Renal pelvis (tissue), 4 donors: ENCODE data around the gene EHD1. TPM values are rescaled to one million over a fixed set of nuclear protein-coding genes. Genes with fewer than 3 reads are reported as not detected.

Source experiments
- DNase-seq: peaks from one replicate; pipeline ENCODE4 v3.0.0-alpha.2; 2013
- polyA plus RNA-seq, 3 donors: library from polyadenylated mRNA; unstranded; fragments of 120-200 nt; gene quantifications; one replicate each; pipeline ENCODE4 v1.2.1, GENCODE V29; 2013; ENCODE audit not compliant: insufficient read length in 3 of 3

The EHD1 gene
- polyA plus RNA-seq, 3 donors = 61.6 to 73.4 (median 68.3) TPM

DNA sequence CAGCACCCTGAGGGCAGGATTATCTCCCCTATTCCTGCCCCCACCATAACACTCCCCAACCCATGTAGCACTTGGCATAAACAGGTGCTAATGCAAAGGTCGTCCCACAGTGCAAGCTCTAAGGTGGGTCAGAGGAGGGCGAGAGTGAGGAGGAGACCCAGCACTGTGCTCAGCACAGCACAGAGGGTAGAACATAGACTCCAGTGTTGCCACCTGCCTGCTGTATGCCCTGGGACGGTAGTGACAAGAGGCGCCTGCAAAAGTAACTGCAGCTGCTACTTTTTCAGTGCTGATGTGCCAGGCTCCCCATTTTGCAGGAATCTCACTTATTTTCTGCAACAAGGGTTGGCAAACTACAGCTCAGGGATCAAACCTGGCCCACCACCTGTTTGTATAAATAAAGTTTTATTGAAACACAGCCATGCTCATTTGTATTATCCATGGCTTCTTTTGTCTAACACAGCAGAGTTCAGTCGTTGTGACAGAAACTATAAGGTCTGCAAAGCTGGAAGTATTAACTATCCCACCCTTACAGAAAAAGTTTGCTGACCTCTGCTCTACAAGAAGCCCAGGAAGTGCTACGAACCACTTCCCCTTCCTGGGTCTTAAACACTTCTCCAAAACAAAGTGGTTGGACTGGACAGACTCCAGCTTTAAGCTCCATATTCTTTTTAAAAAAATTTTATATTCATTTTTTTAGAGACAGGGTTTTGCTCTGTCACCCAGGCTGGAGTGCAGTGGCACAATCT, 17.0 kb downstream of the EHD1 start:
- DNase-seq = no peak

DNA sequence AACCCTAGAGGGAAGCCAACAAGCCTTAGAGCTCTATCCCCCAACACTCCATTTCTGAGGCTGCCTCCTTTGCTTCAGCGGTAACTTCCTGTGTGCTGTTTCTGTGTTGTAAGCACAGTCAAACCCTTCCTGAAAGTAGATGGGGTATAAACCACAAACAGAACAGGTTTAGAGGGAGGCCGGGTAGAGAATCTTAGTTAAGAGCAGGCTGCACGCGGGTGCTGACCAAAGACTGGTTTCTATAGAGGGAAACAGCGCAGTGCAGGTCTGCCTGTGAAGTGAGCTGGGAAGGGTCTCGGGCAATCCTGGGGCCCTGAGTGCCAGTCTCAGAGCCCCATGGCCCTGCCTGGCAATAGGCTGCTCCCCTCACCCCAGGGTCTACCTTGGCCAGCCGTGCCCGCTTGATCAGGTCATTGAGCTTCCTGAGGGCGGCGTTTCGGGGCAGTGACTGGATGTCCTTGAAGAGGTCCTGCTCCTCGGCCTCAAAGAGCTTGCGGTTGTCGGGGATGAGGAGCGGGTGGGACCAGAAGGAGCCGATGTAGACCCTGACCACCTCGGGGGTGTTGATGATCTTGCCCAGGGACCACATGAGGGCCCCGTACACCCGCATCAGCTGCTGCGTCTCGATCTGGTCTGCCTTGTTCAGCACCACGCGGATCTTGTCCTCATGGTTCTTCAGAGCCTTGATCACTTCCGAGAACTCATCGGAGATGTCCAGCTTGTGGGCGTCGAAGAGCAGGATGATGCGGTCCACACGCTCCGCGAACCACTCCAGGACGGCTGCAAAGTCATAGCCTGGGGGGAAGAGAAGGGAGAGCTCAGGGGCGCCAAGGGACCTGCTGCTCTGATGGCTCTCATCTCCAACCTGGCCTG, 18.6 kb downstream of the EHD1 start:
- no peak for DNase-seq

DNA sequence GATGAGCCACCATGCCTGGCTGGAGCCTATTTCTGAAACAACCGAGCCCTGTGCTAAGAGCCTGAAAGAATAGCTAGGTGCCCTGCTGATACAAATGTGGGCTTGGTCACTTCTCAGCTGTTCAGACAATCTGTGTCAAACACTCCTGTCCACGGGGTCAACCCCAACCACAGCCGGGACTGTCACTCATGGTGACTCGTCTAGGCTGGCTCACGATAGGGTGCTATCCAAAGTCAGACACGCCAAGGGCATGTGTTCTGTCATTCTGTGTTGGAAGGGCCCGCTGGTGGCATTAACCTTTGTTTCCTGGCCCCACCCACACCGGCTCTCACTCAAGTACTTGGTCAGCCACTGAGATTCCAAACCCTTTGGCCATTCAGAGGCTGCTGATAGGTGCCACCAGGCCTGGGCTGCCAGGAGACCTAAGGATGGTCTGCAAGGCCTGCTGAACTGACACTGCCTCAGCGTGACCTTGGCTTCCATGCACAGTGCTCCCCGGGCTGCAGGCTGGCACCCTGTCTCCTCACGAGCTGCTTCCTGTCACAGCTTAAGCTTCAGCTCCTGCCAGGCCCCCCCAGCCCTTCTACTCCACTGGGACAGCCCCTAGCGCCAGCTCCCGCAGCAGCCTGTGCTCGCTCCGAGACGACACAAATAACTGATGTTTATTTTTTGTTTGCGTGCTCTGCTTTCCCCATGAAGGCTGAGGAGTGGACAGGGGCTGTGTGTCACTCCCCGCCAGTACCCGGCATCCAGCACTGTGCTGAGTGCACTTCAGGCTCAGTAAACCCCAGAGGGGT, 19.8 kb downstream of the EHD1 start:
- no peak for DNase-seq

DNA sequence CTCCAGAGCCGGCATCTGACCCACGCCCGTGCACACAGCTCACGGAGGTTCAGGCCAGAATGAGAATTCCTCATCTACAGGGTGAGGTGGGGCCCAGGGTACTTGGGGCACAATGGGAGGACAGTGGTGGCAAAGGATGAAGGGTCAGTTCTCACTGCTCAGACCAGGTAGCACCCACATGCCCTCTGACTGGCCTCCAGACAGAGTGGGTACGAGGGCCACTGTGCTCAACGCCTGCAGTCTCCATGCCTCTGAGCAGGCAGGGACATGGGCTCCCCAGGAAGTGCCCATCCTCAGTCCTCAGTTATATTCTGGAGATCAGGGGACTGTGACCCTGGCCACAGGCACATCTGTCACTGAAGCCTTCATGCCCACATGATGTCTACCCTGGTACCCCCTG, 20.9 kb downstream of the EHD1 start:
- no peak for DNase-seq

DNA sequence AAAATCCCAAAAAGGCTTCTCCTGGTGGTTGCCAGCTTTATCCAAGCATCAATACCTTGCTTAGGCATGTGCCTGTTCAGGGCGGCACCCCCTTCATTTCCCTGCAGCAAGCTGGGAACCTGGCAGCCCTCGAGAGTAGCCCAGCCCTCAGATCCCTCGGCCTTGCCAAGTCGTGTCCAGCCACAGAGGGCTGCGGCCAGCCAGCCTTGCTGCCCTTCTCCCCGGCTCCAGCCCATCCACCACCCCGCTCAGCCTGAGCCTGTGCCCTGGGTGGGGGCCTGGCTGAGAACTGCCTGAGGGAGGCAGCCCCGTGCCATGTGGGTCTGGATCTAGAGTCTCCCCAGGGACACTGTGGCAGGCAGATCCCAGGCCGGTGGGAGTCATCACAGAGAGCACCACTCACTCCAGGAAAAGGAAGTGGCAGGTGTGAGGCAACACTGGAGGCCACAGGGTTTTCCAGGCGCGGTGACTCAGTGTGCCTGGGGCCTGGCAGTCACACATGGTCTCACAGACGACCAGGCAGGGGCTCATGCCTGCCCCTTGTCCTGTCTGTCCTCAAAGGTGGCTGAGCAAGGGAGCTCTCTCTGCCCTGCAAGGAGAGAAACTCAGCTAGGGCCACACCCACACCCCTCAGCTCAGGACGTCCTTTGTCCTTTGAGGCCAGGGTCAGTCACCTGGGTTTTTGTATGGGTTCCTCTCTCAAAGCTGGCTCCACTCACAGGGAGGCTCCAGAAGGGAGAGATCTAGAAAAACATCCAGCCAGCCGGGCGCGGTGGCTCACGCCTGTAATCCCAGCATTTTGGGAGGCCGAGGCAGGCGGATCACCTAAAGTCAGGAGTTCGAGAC, 21.8 kb downstream of the EHD1 start:
- DNase-seq = no peak

DNA sequence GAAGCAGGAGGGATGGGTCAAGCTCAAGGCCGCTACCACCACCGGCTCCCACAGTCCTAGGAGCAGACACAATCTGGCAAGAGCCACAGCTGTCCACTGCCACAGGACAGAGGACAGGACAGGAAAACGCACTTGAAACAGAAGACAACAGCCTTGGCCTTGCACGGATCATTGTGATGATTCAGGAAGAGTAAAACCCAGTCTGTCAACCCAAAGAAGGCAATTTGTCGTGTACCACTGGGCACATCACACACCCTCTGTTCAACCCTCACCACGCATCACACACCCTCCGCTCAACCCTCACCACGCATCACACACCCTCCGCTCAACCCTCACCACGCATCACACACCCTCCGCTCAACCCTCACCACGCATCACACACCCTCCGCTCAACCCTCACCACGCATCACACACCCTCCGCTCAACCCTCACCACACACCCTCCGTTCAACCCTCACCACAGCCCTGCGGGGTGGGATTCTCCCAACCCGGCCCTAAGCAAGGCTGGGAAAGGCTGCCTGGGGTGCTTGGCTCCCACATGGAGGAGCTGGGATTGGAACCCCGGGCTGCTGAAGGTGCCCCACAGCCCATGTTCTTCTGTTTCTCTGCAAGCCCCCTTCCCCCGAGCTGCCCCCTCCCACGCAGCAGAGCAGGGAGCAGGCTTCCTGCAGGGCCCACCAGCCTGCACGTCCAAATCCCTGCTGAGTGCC, 22.7 kb downstream of the EHD1 start:
- no peak for DNase-seq

DNA sequence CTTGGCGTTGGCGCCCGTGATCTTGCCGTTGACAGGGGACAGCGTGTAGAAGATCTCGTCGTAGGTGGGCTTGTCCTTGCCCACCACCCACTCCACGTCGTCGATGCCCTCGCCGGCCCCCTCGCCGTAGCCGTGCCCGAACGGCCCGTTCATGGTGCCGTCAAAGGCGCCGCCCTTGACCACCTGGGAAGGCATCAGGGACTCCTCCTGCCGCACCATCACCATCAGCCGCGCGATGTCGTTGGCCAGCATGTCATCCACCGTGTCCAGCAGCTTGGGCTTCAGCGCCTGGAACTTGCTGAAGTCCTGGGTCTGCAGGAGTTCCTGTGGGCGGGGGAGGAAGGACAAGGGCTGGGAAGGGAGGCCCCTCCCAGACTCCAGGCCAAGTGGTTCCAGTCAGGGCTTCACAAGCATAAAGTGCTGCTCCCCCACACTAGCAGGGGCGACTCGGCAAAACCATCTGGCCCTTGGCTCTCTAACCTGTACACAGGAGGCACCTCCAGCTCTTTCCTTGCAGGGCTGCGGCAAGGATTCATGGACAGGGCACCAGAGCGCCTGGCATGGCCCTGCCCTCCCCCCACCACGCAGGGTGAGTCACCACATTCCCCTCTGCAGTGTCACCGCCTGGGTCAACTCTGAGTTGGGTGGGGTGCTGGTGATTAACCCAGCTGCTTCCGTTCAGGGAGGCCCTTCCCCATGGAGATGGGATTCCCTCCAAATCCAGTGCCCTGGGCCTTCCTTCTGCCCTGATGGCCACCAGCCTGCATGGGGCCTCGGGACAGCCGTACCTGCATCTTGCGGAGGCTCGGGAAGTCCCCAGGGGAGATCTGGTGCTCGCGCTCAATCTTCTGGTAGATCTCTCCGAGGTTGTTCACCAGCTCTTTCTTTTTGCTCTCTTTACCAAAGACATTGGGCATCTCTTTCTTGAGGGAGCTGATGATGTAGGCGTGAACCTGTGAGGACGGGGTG, 23.6 kb downstream of the EHD1 start:
- DNase-seq = no peak

DNA sequence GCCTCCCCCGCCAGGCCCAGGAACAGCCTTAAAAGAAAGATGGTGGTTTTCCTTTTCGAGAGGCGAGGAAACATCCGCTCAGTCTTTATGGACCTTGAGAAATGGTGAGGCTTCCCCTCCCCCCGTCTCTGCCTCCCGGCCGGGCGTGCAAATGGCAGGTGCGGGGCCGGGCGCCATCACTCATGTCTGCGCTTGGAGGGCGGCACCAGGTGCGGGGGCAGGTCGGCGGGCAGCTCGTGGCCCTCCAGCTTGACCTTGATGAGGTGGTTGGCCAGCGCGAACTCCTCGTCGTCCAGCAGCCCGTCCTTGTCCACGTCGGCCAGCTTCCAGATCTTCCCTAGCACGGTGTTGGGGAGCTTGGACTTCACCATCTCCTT, 24.3 kb downstream of the EHD1 start:
- no peak for DNase-seq

DNA sequence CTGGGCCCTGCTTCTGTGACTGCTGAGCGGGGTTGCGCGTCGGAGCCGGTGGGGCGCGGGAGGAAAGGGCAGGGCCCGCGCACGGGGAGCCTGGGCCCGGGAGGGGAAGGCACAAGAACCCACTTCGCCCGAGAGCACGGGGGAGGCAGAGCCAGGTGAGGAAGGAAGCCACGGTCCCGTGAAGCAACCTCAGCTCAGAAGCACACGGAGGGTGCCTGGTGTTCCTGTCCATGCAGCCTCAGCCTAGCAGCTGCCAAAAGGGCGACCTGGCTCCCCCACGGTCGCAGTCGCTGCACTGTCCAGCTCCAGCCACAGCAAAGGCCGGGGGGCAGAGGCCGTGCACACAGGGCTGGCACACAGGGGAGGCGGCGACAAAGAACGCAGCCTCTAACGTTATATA, 24.7 kb downstream of the EHD1 start:
- no peak for DNase-seq

DNA sequence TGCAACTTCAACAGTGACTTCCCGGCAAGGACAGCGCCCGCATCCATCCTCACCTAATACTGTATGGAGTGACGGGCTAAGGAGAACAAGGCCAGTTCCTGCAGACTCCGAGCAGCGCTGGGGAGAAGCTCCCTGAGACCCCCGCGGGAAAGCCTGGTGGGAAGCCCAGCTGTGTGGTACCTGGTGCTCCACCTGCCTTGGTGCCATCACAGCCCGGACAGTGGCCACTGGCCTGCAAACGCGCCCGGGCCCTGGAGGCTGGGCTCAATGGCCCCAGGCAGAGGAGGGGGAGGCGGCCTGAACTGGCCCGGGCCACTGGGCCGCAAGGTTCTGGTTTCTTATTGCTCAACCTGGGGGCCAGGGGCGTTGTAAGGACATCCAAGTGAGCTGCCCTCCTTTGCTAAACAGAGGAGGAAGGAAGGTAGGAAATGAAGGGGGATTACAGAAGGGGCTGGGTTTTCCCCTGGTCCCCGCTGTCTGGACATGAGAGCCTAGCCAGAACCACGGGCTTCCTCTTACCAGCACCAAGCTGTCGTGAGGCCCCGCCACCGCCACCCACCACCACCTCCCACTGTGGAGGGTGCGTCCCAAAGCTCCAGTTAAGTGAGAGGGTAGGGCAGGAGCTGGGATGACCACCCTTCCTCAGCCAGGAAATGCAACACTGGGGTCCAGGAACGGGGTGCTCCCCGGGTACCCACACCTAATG, 25.5 kb downstream of the EHD1 start:
- no peak for DNase-seq

DNA sequence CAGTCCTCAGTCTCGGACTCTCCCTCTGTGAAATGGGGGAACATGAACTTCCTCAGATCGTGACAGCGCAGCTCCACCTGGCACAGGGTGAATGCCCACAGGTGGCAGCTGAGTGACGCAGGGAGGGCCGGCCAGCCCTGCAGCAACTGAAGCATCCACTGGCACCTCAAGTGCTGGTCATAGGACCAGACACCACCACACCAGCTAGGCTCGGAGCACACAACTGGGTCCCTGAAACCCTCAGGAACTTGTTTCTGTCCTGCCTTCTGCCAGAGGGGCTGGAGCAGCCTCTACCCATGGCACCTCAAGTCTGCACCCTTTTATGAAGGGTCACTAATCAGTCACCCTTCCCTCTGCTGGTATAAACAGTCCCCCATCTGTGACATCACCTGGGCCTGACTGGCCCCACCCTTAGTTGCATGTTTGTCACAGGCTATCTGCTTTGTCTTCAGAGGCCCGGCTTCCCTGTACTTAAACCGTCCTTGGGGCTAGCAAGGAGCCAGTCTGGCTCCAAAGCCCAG, 26.5 kb downstream of the EHD1 start:
- DNase-seq = no peak

DNA sequence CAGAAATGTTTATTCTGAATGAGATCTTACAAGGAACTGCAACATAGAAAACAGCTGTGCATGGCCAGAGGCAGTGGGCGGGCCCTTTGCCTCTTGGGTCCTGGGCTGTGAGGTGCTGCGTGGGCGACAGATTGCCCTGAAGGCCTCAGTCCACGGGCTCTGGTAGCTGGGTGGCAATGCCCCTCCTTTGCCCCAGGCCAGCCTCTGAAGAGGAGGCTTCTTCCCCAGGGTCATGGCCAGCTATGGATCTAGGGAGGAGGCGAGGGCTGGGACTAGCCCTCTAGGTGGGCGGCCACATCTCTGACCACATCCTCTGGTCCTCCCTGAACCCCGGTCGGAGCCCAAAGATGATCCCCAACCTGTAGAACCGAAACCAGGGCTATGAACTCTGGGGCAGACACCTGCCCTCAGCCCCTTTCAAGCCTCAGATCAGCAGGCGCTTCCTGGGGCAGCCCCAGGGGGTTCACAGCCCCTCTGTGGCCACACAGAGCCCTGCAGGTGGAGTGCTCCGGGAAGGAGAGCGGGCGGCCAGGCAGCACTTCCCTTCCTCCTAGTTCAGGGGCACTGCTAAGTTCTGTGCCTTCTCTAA, 27.3 kb downstream of the EHD1 start:
- DNase-seq = no peak

DNA sequence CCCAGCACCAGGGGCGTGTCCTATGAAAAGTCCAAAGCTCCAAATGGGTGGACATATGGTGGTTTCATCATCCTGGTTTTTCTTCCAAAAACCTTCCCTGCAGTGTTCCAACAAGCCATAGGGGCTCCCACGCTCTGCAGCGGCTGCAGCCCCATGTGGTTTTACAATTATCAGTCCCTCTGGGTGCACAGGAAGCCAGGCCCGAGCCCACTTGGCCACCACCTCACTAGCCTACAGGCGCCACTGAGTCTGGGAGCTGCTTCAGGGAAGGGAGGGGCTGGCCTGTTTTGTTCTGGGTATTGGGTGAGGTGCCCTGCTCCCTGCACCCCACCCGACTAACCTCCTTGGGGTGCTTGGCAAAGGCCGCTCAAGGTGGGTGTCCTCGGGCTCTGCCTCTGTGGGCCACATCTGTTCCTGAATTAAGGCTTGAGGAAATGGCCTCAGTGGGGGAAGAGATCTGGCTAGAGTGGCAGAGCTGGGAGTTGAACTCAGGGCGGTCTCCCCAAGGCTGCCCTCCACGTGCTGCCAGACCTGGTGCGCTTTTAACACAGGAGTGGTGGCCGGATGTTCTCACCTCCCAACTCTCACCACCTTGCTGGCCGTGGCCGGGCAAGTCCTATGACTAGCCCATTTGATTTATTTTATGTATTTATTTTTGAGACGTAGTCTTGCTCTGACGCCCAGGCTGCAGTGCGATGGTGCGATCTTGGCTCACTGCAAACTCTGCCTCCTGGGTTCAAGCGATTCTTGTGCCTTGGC, 28.6 kb downstream of the EHD1 start:
- no peak for DNase-seq

DNA sequence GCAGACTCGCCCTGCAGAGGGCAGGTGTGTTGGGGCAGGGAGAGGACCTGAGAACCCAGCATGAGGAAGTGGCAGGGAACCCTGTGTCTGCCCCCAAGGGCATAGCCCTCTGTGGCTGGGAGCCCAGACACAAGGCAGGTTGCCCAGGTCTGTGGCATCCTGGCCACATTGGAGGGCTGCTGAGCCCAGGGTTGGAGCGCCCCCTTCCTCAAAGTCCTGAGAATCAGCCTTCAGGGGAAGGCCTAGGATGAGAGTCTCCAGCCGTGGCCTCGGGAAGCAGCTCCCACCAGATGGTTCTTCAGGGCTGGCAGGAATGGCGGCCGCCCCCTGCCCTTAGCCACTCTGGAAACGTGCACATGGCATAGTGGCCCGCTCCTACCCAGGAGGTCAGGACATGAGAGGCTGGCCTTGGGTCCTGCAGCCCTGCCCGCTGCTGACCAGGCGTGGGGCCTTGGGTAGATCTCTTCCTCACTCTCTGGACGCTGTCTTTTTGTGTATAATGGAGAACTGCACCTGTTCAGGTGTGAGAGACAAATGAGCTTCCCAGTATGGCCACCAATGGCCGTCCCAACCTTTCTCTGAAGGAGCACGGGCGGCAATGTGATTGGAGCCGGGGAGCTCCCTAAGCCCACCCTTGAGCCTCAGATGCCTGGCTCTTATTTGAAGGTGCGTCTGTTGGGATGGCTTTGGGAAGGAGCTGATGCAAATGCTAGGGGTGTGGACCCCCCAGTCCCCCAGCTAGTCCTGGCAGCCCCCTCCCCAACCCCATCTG, 29.4 kb downstream of the EHD1 start:
- no peak for DNase-seq

DNA sequence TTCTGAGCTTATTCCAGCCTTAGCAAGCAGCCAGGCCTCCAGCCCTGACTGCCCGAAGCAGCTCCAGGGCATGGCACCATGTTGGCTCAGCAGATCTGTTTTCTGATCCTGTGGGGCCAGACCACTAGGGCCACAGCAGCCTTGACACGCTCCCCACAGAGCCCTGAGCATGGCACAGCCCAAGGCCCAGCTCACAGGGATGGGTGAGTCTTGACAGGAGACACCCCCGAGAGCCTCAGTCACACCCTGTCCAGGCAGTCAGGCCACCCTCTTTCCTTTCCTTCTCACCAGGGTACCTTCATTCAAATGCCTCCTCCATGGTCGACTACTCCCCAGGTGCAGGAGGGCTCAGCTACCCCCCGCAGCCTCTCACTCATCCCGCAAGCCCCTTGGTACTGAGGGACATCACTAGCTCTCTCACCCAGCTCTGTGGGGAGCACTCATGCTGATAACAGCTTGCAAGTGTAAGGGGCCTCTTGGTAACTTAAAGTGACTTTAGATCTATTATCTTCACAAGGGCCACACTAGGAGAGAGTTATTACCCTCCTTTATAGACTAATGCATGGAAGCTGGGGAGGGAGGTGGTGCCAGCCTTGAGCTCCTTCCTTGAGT, 30.1 kb downstream of the EHD1 start:
- DNase-seq = no peak

DNA sequence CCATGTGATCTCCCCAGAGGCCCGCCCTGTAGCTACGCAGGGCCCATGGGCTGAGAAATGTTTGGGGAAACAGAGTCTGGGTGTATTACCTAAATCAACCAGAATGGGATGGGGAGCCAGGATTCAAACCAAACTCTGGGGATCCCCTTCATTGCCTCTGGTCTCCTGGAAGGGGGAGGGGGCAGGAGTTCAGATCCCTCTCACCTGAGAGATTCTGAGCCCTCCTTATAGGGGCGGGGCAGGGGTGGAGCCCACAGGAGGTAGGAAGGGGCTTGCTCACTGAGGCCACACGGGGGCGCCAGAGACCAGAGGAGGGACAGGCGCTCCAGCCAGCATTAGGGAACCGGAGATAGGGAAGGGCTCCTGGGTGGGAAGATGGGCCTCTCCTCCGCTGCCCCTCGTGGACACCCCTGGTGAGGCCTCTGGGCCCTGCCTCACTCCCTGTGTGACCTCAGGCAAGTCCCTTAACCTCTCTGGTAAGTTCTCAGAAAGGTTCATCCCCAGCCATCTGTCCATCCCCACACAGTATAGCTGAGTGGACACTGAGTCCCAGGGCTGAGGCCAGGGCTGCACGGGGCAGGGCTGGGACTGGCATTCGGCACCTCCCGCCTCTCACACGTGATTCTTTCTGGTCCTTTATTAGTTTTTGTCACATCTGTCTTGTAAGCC, 31.3 kb downstream of the EHD1 start:
- DNase-seq = peak; percentile 91
